Measurements from ENCODE around the gene GLIS2.

- TF ChIP-seq CTCF (IDR thresholded peaks at IDR 0.05 in 8 of 11, conservative IDR thresholded peaks at IDR 0.05 in 3 of 11) = no peak
- TF ChIP-seq POLR2A (IDR thresholded peaks at IDR 0.05) = no peak
- TF ChIP-seq POLR2AphosphoS5 (IDR thresholded peaks at IDR 0.05) = no peak
Observed at GRCh38 chr16:4353675-4354074, 37.8 kb downstream of the GLIS2 start.
